Activated T-cell treated with anti-CD3 and anti-CD28 coated beads for 1 hour (primary cell): Measurements from ENCODE around the gene NBL1.

Experiments used
- DNase-seq: peaks from one replicate; pipeline ENCODE4 v3.0.0-alpha.2; 2020; ENCODE audit warnings: low read depth

Gene NBL1

DNA sequence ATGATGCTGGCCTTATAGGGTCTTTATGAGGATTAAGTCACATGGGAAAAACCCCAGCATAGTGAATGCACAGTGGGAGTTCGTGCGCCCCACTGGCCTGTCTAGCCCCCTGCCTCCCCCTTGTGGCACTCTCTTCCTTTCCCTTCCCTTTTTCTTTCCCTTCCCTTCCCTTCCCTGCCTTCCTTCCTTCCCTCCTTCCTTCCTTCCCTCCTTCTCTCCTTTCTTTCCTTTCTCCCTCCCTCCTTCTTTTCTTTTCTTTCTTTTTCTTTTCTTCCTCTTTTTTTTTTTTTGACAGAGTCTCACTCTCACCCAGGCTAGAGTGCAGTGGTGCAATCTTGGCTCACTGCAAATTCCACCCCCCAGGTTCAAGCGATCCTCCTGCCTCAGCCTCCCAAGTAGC is 59.2 kb downstream of the NBL1 start:
- DNase-seq, result no peak

DNA sequence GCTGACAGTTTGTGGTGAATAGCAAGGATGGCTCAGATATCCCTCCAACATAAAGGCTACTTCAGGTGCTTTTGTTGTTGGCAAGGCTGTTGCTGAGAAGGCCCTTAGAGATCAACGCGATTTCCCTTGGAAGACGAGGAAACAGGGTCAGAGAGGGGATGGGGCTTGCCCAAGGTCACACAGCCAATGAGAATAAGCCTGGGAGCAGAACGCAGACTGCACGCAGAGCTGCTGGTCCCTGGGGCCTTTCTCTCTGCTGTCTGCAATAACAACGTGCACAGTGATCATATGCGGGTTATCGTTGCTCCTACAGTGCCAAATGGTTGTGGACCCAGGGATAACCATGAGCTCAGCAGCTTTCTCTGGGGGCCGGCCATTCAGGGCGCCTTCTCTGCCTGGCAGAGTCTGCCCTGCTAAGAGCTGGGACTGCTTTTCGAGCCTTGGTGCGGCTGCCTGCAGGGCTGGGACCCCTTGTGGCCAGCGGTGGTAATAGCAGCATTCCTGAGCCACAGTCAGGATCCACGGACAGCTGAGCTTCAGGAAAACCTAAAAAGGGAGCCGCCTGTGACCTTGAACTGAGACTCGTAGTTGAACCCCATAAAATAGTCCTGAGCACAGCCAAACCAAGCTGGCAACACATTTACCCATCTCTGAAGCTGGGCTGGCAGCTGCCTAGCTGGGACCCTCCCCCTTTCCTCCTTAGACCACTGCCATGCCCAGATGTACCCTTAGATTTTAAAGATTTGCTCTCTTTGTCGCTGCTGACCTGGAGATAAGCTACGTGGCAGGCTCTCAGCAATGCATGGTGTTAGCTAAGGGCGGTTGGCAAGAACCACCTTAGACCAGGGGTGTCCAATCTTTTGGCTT is 60.4 kb downstream of the NBL1 start:
- peak; percentile 53 for DNase-seq

DNA sequence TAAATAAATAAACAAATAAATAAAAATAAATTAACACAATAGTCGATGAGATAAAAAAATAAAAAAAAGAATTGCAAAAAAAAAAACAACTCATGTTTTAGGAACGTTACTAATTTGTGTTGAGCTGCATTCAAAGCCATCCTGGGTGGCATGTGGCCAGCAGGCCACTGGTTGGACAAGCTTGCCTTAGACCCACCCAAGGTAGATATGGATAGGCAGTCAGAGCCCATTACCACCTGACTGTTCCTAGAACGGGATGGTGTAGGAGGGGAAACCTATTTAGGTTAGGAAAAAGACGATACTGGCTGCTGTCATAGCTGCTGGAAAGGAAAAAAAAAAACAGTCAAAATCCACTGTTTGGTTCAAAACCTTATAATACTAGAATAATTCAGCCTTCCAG is 61.4 kb downstream of the NBL1 start:
- DNase-seq, result no peak

DNA sequence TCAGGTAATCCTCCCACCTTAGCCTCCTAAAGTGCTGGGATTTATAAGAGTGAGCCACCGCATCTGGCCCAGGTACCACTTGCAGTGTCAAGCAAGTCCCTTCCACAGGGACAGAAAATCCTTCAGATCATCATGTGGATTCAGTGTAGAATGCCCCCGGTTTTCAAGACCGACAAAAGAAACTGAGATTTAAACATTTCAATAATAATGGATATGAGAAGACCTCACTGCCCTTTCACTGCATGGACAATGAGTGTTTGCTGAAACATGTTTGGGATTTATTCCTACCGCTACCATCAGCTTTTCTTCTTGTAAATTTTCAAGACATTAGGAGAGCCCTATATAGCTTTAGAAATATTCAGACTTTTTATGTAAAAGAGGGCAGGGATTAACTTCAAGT is 62.0 kb downstream of the NBL1 start:
- no peak for DNase-seq
